AG09319 (cell line): Measurements from ENCODE around the gene CEP350.

Experiments
- DNase-seq: peaks from one replicate; pipeline ENCODE4 v3.0.0-alpha.2; 2010; ENCODE audit warnings: low read depth; ENCODE audit errors: extremely low read depth
- TF ChIP-seq, protein P1 (sequence below): IDR thresholded peaks from 2 replicates; pipeline ENCODE4 v1.5.1; 2011; ENCODE audit warnings: low read depth, mild to moderate bottlenecking, inconsistent platforms, low read length, moderate library complexity

CEP350 gene

DNA sequence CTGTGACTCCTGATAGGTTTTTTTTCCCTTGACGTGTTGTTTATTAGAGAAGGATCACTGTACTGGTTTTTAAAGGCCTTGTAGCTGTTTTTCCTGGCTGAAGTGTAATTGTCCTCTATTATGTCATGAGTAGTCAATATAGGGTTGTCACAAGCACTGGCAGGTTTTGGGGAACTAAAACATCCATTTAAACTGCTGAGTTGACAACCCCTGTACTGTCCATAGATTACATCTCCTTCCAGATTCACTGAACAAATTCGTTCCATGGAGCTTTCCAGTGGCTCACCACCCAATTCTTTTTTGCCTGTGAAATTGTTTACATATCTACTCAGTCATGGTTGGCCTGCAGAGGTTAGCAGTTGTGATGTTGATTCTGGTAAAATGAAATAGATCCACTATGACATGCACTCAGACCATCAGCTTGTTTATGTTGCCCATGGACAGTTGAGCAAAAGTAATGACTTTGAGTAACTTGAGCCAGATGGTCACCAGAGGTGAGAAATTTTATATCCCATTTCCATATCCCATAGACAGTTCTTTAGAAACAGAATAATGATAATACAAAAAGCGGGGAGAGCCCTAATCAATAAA lies 140.2 kb downstream of the CEP350 start:
- peak; percentile 63 for DNase-seq

DNA sequence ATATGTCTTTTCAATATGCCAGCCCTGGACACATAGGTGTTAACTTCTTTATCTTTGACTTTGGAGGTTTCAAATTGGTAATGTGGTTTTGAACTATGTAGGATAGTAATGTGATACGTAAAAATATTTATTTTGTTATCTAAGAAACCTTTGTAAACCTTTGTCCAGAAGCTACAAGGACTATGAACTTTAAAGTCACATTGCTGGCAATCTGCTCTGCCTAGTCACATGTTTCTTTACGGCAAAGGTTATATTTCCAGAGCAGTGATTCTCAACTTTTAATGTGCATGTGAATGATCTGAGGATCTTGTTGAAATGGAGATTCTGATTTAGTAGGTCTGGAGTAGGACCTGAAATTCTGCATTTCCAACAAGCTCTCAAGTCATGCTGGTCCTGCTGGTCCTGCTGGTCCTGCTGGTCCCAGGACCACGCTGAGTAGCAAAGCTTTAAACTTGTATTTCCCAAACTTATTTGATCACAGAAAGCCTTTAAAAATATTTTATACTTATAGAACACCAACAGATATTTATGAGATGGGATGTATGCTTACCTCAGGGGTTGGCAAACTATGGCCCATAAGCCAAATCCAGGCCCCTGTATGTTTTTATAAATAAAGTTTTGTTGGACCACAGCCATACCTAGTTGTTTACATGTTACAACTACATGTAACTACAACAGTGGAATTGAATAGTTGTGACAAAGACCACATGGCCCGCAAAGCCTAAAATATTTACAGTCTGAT lies 142.1 kb downstream of the CEP350 start:
- no peak for DNase-seq
- TF ChIP-seq, protein P1, sequence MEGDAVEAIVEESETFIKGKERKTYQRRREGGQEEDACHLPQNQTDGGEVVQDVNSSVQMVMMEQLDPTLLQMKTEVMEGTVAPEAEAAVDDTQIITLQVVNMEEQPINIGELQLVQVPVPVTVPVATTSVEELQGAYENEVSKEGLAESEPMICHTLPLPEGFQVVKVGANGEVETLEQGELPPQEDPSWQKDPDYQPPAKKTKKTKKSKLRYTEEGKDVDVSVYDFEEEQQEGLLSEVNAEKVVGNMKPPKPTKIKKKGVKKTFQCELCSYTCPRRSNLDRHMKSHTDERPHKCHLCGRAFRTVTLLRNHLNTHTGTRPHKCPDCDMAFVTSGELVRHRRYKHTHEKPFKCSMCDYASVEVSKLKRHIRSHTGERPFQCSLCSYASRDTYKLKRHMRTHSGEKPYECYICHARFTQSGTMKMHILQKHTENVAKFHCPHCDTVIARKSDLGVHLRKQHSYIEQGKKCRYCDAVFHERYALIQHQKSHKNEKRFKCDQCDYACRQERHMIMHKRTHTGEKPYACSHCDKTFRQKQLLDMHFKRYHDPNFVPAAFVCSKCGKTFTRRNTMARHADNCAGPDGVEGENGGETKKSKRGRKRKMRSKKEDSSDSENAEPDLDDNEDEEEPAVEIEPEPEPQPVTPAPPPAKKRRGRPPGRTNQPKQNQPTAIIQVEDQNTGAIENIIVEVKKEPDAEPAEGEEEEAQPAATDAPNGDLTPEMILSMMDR, result no peak

More for the DNA sequence above, 140.2 kb downstream of the CEP350 start:
- TF ChIP-seq, protein P1, result no peak

DNA sequence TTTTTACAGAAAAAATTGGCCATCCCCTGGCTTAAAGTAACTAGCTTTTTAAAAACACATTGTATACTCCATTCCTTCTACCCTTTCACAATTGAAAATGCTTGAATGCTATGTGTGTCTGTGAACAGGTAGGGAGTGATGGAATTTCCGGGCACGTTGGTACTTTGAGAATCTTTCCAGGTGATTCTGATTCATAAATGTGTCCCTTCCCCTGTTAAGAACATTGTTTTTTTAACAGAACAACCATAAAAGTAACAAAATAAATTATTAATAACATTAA lies 142.7 kb downstream of the CEP350 start:
- no peak for DNase-seq
- TF ChIP-seq, protein P1, result no peak

DNA sequence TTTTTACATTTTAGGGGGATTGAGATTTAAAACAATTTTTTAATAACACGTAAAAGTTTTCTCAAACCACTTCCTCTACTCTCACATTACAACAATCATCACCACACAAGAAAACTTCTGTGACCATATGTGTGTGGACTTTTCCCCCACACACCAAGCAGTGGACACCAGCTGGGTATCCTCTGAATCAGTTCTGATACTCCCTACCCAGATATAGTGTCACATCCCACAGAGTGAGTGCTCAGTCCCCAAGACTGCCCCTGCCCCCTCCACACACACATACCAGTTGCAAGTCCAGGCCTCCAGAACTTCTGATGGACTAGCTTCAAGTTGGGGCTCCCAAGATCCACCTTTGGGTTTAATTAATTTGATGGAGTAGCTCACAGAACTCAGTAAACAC lies 146.8 kb downstream of the CEP350 start:
- DNase-seq, result no peak
- TF ChIP-seq, protein P1, result no peak

DNA sequence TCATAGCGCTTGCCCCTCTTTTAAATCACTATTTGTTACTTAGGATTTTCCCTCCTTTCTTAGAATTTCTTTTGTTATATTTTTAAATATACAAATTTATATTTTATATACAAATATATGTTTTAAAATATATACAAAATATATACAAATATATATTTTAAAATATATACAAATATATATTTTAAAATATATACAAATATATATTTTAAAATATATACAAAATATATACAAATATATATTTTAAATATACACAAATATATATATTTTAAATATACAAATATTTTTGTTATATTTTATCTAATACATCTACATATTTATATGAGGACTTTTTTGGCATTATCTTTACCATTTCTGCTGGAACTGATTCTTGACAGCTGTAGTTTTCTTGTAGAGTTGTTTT lies 149.2 kb downstream of the CEP350 start:
- DNase-seq, result no peak
- TF ChIP-seq, protein P1, result no peak

DNA sequence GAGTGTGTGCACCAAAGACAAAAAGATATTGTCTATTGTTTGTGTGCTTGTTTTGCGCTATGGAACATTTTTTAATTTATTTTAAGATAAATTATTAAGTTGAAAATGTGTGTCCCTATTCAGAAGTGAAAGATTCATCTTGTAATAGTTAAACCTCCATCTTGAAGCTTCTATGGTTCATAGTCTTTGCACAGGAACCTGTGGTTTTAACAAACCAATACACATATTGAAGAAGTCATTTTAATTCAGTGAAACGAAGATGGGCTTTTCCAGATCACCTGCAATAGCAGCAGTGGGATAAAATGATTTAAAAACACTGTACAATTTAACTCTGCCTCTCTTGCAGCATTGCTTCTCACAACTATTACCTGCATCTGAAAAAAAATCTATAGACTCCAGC lies 157.5 kb downstream of the CEP350 start:
- no peak for DNase-seq
- TF ChIP-seq, protein P1, result no peak

DNA sequence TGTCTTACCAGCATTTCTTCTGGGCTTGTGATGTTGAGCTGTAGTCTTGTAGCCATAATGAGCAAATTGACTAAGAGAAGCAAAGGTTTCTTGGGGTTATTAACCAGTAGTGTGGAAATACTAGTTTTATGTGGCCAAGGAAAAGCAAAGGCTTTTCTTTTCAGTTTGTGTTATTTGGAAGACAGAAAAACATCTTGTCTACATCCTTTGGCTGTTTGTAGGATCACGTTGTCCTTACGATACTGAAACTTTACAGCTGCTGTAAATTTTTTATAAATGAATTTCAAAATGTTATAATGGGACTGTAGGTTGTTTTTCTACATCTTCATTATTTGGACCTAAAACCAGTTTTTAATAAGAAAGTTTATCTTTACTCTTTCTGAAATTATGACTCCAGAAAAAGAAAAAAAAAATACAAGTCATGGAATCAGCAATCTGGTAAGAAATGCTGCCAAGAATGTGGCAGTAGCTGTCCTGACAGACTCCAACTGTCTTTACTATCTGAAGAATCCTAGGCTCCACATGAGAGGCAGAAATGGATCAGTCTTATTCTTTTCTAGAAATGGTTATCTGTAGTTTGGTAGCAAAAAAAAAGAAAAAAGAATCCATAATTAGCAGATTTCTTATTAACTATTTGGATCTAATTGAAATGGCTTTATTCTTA lies 158.5 kb downstream of the CEP350 start:
- TF ChIP-seq, protein P1, result no peak
- no peak for DNase-seq
